GM10266 (cell line): ENCODE measurements around the gene WDTC1.
A peak's percentile ranks its signal among the peaks of the same experiment; 100 is the strongest.

Experiments
- DNase-seq: peaks from one replicate; pipeline ENCODE4 v3.0.0; 2012; ENCODE audit errors: extremely low spot score
- CTCF ChIP-seq: IDR thresholded peaks from 2 replicates; pipeline ENCODE4 v1.5.1; 2012; ENCODE audit warnings: mild to moderate bottlenecking, low read depth; ENCODE audit not compliant: control insufficient read depth, insufficient read depth; ENCODE audit errors: missing control alignments

Gene WDTC1

GRCh38 chr1:27257155-27257554, 22.7 kb downstream of the WDTC1 start:
- no peak for DNase-seq
- no peak for TF ChIP-seq CTCF

GRCh38 chr1:27258598-27258997, 24.2 kb downstream of the WDTC1 start:
- no peak for DNase-seq
- TF ChIP-seq CTCF: no peak

GRCh38 chr1:27267153-27267552, 32.7 kb downstream of the WDTC1 start:
- DNase-seq: no peak
- TF ChIP-seq CTCF: no peak

GRCh38 chr1:27269276-27269675, 34.8 kb downstream of the WDTC1 start:
- no peak for TF ChIP-seq CTCF
- no peak for DNase-seq

- no peak for TF ChIP-seq CTCF
- no peak for DNase-seq
Observed at GRCh38 chr1:27274204-27274603, 39.8 kb downstream of the WDTC1 start.

- no peak for TF ChIP-seq CTCF
- DNase-seq: no peak
Observed at GRCh38 chr1:27275696-27276095, 41.3 kb downstream of the WDTC1 start.

- TF ChIP-seq CTCF: peak; percentile 93
- peak; percentile 91 for DNase-seq
Observed at GRCh38 chr1:27284425-27285273, 50.2 kb downstream of the WDTC1 start.
